Stimulated activated CD4-positive, alpha-beta T cell treated with anti-CD3 and anti-CD28 coated beads, Interleukin-2, amount 100 ng/mL, for 48 hours (primary cell): ENCODE results near the gene TMEM176A.

Experiments
- DNase-seq, 2 donors: peaks; one replicate each; pipeline ENCODE4 v3.0.0-alpha.2; 2020

The TMEM176A gene

GRCh38 chr7:150820148-150820547 lies 19.6 kb downstream of the TMEM176A start:
- no peak for DNase-seq

DNA sequence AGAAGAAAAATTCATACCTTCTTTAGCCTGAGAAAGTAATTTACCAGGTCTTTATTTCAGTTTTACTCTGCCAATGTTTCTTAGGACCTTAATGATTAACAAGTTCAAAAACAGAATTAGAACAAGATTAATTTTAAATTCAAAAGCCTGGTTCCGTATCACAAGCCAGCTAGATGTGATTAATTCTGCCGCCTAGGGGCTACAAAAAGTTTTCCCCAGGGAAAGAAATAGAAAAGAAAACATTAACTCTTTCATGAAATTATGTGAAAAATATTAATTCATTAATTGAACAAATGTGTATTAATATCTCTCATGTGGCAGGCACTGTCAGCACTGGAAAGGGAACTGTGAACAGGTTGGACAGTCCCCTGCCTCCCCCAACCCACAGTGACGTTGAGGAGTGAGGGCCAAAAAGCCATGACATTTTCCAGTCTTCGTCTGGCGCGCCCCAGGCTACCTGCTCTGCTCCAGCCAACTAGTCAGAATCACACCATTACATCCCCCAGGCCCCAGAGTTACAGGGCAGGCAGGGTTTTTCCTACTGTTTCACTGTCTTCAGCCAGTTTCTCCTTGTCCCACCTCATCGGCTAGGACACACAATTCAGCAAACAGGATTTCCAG lies 20.1 kb downstream of the TMEM176A start:
- DNase-seq = no peak

GRCh38 chr7:150823043-150823442 lies 22.5 kb downstream of the TMEM176A start:
- no peak for DNase-seq

GRCh38 chr7:150823484-150824126 lies 23.0 kb downstream of the TMEM176A start:
- DNase-seq = no peak

GRCh38 chr7:150824379-150825177 lies 24.0 kb downstream of the TMEM176A start:
- no peak for DNase-seq

- no peak for DNase-seq
Observed at GRCh38 chr7:150826061-150826849, 25.7 kb downstream of the TMEM176A start.

GRCh38 chr7:150828384-150828783 lies 27.8 kb downstream of the TMEM176A start:
- DNase-seq = no peak

DNA sequence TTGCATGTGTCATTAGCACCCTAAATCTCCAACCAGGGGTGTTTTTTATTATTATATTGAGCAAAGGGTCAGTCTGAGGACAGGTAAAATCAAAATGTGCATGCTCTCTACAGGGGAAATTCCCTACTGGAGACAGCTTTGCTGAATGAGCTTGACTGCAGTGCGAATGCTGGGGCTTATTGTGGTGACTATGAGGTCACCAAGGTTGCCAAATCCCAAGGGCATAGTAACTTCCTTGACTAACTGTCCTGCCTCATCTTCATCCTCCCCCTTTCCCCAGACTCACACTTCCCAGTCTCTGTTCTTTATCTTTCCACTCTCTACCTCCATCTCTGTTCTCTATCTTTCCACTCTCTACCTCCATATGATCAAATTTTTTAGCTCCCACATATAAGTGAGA lies 28.9 kb downstream of the TMEM176A start:
- no peak for DNase-seq

DNA sequence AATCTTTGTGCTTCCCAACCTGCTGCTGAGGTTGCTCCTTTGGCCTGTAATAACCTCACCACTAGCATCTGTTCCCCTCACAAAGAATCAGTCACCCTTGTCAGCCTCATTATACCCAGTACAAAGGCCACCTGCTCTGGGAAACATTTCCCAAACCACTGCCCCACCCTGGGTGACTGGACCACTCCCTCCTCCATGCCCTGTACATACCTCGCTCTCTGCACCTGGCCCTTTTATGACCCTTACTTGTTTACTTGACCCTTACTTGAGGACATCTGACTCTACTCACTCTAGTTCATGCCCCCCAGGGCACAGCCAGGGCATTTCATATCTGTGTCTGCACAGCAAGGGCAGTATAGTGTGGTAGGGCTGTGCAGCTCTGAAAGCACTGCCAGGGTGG lies 30.4 kb downstream of the TMEM176A start:
- no peak for DNase-seq

GRCh38 chr7:150831851-150832250 lies 31.3 kb downstream of the TMEM176A start:
- DNase-seq = no peak

DNA sequence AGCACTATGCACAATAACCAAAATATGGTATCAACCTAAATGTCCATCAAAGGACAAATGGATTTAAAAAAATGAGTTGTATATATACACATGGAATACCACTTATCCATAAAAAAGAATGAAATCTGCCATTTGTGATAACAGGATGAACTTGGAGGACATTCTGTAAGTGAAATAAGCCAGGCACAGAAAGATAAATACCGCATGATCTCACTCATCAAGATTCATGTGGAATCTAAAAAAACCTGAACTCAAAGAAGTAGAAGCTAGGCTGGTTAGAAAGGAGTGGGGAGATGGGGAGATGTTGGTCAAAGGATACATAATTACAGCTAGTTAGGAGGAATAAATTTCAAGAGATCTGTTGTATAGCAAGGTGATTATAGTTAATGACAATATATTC lies 34.5 kb downstream of the TMEM176A start:
- no peak for DNase-seq

DNA sequence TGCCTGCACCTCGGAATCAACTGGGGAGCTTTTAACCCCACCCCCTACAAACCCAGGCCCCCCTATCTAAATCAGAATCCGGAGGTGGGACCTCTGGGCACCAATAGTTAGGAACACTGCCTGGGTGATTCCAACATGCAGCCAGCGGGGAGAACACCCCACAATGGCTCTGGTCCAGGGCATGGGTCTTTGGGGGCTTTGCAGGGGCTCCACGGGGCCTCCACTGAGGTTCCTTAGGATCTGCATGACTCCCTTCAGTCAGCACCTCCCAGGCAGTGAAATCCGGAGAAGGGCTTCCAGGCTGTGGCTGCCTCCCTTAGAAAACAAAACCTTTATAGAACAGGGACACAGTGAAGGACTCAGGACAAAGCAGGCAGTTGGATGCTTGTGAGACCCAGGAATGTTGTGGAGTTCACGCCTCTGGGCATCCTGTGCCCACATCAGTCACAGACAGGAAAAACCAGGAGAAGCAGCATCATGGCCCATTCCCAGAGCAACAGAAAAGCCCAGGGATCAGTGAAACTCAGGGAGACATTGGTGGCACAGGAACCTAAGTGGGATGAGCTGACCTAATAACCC lies 35.2 kb downstream of the TMEM176A start:
- DNase-seq = no peak

- DNase-seq = no peak
Observed at GRCh38 chr7:150838965-150839650, 38.5 kb downstream of the TMEM176A start.

GRCh38 chr7:150842018-150842417 lies 41.4 kb downstream of the TMEM176A start:
- no peak for DNase-seq

- no peak for DNase-seq
Observed at GRCh38 chr7:150842716-150843115, 42.1 kb downstream of the TMEM176A start.

DNA sequence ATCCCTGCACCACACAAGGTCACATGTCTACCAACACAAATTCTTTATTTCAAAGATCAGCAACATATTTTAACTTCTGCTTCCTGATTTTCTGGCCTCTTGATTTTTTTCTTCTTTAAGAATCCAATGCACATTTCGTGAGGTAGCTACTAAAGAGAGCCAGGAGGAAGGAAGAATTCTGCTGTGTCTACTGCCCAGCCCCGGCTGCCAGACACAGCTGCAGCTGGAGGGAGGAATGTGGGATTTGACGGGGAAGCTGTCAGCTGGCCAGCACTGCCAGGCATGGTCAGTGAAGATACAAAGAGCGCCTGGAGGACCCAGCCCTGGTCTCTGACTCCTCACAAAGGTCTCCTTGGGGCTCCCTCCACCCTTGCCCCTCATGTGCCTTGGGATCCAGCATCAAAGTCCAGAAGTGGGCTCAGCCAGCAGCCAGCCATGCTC lies 44.9 kb downstream of the TMEM176A start:
- DNase-seq = no peak

- DNase-seq = no peak
Observed at GRCh38 chr7:150846291-150847115, 45.9 kb downstream of the TMEM176A start.

- DNase-seq = no peak
Observed at GRCh38 chr7:150847536-150847935, 47.0 kb downstream of the TMEM176A start.

- DNase-seq = no peak
Observed at GRCh38 chr7:150848111-150848510, 47.5 kb downstream of the TMEM176A start.

DNA sequence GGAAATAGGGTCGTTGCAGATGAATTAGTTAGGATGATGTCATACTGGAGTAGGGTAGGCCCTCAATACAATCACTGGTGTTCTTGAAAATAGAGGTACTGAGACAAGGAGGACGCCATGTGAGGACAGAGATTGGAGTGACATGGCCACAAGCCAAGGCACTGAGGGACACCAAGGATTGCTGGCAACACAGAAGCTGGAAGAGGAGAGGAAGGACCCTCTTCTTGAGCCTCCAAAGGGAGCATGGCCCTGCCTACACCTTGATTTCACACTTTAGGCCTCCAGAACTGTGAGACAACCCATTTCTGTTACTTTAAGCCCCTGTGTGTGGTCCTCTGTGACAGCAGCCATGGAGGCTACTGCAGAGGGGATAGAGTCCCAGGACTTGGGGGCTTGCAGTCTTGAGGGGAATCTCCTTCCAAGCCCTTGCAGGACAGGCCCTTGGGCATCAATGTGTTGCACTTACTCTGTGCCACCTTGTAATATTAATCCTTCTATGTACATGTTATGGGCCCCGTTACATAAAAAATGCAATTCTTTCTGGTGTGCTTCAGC lies 48.1 kb downstream of the TMEM176A start:
- DNase-seq = no peak

DNA sequence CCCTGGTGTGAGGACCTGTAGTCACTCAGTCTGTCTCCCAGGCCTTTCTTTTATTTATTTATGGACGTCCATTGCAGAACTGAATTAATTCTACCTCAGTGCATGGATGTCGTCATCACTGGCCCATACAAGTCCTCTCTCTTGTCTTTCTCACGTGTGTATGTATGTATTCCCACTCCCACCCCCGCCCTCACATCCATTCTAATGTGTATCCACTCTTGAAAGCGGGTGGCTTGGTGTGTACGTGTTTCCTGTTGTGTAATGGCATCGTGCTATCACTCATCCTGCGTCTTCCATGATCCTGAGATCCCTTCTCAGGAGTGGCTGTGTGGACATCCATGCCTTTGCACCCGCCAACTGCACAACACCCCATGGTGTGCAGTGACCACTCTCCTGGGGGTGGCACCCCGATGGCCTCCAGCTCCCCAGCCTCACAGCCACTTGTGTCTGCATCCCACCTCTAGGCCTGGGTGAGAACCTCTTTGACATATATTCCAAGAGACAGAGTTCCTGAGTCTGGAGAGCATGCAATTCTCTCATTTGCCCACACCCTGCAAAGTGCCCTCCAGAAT lies 48.7 kb downstream of the TMEM176A start:
- DNase-seq = no peak
